SK-N-SH treated with all-trans-retinoic acid at 6 μM for 48 hours (cell line): ENCODE data around the gene FBH1.

ENCODE experiments used
- ARNTL ChIP-seq: fragments of 450-650 bp; formaldehyde crosslinking; IDR thresholded peaks from 2 replicates; pipeline ENCODE4 v1.5.0; 2020; ENCODE audit warnings: low read depth, mild to moderate bottlenecking, moderate library complexity, borderline replicate concordance
- BACH2 ChIP-seq: fragments of 250-450 bp; sonication (Bioruptor Pico); IDR thresholded peaks from 2 replicates; pipeline ENCODE4 v1.9.0; 2021; ENCODE audit warnings: mild to moderate bottlenecking, borderline replicate concordance
- CSDC2 ChIP-seq: fragments of 250-450 bp; sonication (Bioruptor Pico); IDR thresholded peaks from 2 replicates; pipeline ENCODE4 v1.5.0; 2020; ENCODE audit warnings: mild to moderate bottlenecking, moderate library complexity
- PATZ1 ChIP-seq: fragments of 250-450 bp; sonication (Bioruptor Pico); IDR thresholded peaks from 2 replicates; pipeline ENCODE4 v1.8.0; 2020; ENCODE audit warnings: mild to moderate bottlenecking, moderate library complexity, borderline replicate concordance
- PPARA ChIP-seq: fragments of 250-450 bp; sonication (Bioruptor Pico); IDR thresholded peaks from 2 replicates; pipeline ENCODE4 v1.5.0; 2020; ENCODE audit warnings: mild to moderate bottlenecking, borderline replicate concordance
- RARB ChIP-seq: fragments of 250-450 bp; sonication (Bioruptor Pico); IDR thresholded peaks from 2 replicates; pipeline ENCODE4 v1.8.0; 2021; ENCODE audit warnings: mild to moderate bottlenecking, moderate library complexity
- TOX ChIP-seq: fragments of 250-450 bp; sonication (Bioruptor Pico); IDR thresholded peaks from 2 replicates; pipeline ENCODE4 v1.8.0; 2021; ENCODE audit warnings: mild to moderate bottlenecking, moderate library complexity, borderline replicate concordance
- ZC3H10 ChIP-seq: fragments of 250-450 bp; sonication (Bioruptor Pico); IDR thresholded peaks from 2 replicates; pipeline ENCODE4 v1.5.1; 2021; ENCODE audit warnings: mild to moderate bottlenecking, moderate library complexity
- ZFP3 ChIP-seq: fragments of 250-450 bp; sonication (Bioruptor Pico); IDR thresholded peaks from 2 replicates; pipeline ENCODE4 v1.5.0; 2020; ENCODE audit warnings: mild to moderate bottlenecking, moderate library complexity
- ZNF565 ChIP-seq: fragments of 450-650 bp; formaldehyde crosslinking; conservative IDR thresholded peaks from 2 replicates; pipeline ENCODE4 v1.5.0; 2020; ENCODE audit warnings: low read depth, mild to moderate bottlenecking, moderate library complexity
- ZNF70 ChIP-seq: fragments of 450-650 bp; formaldehyde crosslinking; IDR thresholded peaks from 2 replicates; pipeline ENCODE4 v1.5.0; 2020; ENCODE audit warnings: mild to moderate bottlenecking, moderate library complexity
- ZNF8 ChIP-seq: fragments of 450-650 bp; formaldehyde crosslinking; IDR thresholded peaks from 2 replicates; pipeline ENCODE4 v1.5.0; 2020; ENCODE audit warnings: mild to moderate bottlenecking, moderate library complexity

- TF ChIP-seq ZFP3: no peak
- TF ChIP-seq ZNF70: no peak
- TF ChIP-seq CSDC2 (CRISPR knock-in tag): no peak
- TF ChIP-seq PPARA (CRISPR knock-in tag): no peak
- TF ChIP-seq ARNTL (CRISPR knock-in tag): no peak
- no peak for TF ChIP-seq RARB (CRISPR knock-in tag)
- no peak for TF ChIP-seq PATZ1
- TF ChIP-seq ZC3H10 (CRISPR knock-in tag): no peak
- no peak for TF ChIP-seq TOX (CRISPR knock-in tag)
- no peak for TF ChIP-seq BACH2 (CRISPR knock-in tag)
- no peak for TF ChIP-seq ZNF565 (CRISPR knock-in tag)
- no peak for TF ChIP-seq ZNF8
Measured at GRCh38 chr10:5959581-5960069, 69.6 kb downstream of the FBH1 start.
